ENCODE measurements around the gene PVALEF.

Gene PVALEF

DNA sequence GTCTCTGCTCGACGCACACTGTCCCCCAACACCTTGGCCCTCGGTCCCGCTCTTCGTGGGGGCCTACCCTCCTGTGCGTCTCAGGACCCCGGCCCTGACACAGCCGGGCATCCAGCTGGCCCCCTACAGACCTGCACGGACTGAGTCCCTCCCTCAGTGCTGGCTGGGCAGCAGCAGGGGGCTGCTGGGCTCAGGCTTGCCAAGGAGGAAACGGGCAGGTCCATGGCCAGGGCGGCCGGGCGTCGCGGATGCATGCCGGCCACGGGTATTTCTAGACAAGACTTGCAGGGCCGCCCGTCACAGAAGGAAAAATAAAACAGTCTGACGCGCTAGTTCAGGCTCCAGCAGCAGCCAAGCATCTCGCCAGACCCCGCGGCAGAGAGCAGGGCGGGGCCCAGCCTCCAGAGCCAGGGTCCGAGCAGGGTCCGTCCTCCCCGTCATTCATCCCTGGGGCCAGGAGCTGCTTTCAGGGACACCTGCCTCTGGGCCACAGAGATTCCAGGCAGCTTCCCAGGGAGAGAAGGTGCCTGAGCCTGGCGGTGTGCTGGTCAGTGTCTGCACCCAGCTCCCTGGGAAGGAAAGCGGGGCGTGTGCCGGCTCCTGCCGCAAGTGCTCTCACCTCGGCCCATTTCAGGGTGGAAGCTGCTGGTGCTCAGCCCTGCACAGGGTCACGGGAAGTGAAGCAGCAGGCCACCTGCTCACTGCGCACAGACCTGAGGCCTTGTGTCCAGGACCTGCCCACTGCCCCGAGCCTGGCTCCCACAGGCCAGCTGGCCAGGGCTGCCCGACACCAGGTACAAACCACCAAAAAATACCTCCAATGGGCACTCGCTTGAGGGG lies 7.2 kb upstream of the PVALEF start:
- H3K27me3 ChIP-seq (ENCODE audit: low read depth) = no peaks in the 10 kb centered on the region
- H3K4me1 ChIP-seq = no peaks in the 10 kb centered on the region
- H3K4me3 ChIP-seq = no peak overlapping the region
- in situ Hi-C loops (cut with MboI; ENCODE audit: low sequenced_read_pairs) = no loop called here
- no peaks in the 10 kb centered on the region for H3K9me3 ChIP-seq
- H3K36me3 ChIP-seq (replicated peaks) = no peaks in the 10 kb centered on the region
- no peak for DNase-seq (ENCODE audit: low spot score in 2 of 2)

DNA sequence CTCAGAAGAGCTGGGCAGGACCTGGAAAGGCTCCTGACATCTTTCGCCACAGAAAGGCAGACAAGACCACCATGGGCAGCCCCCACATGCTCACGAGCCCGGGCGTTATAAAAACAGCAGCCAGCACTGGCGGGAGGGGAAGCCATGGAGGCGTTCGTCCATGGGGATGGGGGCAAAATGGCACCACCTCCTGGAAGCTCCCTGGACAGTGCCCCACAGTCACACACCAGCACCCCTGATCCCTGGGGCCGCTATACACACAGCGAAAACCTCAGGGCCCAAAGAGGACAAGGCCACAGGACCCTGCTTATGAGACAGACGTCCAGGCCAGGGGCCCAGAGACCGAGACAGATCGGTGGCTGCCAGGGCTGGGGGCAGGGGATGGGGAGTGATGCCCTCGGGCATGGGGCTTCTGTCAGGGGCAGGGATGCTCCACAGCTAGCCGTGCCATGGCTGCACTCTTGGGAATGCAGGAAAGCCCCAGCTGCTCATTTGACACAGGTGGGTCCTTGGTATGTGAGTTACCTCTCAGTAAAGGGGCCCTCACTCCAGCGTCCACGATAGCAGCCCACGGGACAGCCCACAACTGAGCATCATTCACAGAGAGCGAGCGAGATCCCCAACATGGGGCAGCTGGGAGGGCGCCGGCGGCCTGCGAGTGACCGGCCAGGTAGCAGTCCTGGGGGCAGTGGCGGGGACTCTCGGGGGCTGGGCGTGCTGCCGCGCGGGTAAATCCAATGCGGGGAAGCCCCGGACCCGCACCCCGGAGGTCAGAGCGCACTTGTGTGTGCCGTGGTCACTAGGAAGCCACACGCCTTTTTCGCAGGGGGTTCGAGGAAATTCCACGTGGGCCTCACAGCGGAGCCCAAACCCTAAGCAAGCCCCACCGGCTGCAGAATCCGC lies 6.4 kb upstream of the PVALEF start:
- in situ Hi-C loops (cut with MboI; ENCODE audit: low sequenced_read_pairs) = no loop called here
- Histone ChIP-seq H3K9me3 (no peaks in the 10 kb centered on the region), H3K4me3 (no peak overlapping the region), H3K36me3 (replicated peaks) (no peaks in the 10 kb centered on the region), H3K27me3 (ENCODE audit: low read depth) (no peaks in the 10 kb centered on the region), H3K4me1 (no peaks in the 10 kb centered on the region)
- no peak for DNase-seq (ENCODE audit: low spot score in 2 of 2)

DNA sequence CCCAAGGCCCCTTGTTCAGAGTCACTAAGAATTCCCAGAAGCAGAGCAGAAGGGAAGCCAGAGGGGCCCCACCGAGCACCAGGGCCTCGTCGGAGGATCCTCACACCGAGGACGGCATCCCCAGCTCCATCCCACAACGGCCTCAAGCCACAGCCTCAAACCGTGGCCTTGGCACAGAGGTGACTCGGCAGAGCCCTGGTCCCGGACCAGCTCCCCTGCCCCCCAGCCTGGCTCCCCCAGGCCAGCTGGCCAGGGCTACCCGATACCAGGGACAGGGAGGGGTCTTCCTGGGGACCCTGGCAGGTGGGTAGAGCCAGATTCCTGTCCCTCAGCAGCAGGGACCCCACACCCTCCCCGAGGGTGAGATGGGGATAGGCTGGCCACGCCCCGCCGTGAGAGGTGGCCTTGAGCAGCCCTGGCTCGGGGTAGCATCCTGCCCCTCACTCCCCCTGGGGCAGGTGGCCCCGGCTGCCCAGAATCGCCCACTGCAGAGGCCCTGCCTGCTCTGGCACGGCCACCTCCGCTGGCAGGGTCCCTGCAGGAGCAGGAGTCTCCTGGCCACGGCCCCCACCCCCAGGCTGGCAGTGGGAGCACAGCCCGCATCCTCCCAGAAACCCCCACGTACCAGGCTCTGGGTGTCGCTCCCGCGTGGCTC lies 5.6 kb upstream of the PVALEF start:
- H3K36me3 ChIP-seq (replicated peaks) = no peaks in the 10 kb centered on the region
- H3K9me3 ChIP-seq = no peaks in the 10 kb centered on the region
- in situ Hi-C loops (cut with MboI; ENCODE audit: low sequenced_read_pairs) = no loop called here
- no peak for DNase-seq (ENCODE audit: low spot score in 2 of 2)
- no peaks in the 10 kb centered on the region for H3K27me3 ChIP-seq (ENCODE audit: low read depth)
- no peaks in the 10 kb centered on the region for H3K4me1 ChIP-seq
- no peak overlapping the region for H3K4me3 ChIP-seq

DNA sequence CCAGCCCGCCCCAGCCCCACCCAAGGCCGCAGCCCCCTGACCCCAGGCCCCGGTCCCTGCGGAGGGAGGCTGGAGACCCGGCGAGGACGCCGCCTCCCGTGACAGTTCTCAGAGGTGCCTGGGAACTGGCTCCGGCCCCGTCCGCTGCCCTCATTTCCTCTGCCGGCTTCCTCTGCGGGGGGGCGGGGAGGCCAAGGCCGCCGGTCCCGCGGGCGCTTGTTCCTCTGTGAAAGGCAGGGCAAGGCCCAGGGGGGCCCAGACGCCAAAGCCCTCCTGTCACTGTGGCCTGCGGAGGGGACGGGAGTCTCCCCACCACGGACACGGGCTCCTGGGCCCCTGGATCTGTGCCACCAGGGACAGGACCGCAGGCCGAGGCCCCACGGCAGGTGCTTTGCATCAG lies 5.0 kb upstream of the PVALEF start:
- no peaks in the 10 kb centered on the region for H3K36me3 ChIP-seq (replicated peaks)
- in situ Hi-C loops (cut with MboI; ENCODE audit: low sequenced_read_pairs) = no loop called here

DNA sequence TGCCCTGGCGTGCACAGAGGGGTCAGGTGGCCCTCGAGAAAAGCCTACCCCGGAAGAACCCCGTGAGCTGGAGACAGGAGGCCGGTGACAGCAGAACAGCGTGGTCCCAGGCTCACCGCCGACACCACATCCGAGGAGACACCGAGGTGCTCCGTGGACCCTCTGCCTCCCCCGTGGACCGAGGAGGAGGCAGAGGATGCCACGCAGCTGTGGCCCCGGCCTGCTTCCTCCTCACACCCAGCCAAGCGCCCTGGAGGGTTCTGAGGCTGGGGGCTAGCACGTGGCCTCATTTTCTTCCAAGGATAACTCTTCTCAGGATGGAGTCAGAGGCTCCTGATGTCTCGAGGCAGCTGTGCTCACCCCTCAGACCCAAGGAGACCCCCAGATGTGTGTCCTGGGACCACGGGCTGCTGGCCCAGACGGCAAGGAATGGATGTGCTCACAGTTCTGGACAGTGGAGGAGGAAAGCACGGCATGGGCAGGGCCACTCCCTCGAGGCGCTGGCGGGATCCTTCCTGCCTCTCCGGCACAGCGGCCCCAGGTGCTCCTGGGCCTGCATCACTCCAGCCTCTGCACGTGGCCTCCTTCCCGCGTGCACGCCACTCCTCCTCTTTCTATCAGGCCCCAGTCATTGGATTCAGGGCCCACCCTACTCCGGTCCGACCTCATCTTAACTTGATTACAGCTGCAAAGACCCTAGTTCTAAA lies 4.4 kb upstream of the PVALEF start:
- Histone ChIP-seq H3K4me3 (no peak overlapping the region), H3K36me3 (replicated peaks) (no peaks in the 10 kb centered on the region), H3K9me3 (no peaks in the 10 kb centered on the region), H3K27me3 (ENCODE audit: low read depth) (no peaks in the 10 kb centered on the region), H3K4me1 (peaks cover 3% of the 10 kb centered on the region; the same call in 1 of the 2 replicates)
- in situ Hi-C loops (cut with MboI; ENCODE audit: low sequenced_read_pairs) = no loop called here
- no peak for DNase-seq (ENCODE audit: low spot score in 2 of 2)

More for the DNA sequence above, 5.0 kb upstream of the PVALEF start:
- no peak overlapping the region for H3K4me3 ChIP-seq
- H3K4me1 ChIP-seq = 0 out of 2 replicates have a peak, but pooled peaks cover 3% of the 10 kb centered on the region
- DNase-seq (ENCODE audit: low spot score in 2 of 2) = no peak
- H3K9me3 ChIP-seq = no peaks in the 10 kb centered on the region
- H3K27me3 ChIP-seq (ENCODE audit: low read depth) = no peaks in the 10 kb centered on the region

DNA sequence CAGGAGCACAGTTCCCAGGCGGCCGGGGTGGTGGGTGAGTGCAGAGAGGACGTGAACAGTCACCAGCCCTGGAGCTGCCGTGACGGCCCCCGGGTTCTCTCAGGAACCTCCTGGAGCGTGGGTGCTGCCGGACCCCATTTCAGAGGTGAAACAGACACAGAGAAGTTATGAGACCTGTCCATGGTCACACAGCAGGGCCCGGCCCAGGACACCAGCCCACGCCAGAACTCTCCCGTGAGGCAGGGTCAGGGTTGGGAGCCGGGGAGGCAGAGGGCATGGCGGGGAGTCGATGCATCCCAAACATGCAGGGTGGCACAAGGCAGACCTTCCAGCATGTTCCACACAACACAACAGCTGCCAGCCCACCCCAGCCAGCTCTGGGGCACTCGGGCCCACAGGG lies 3.8 kb upstream of the PVALEF start:
- in situ Hi-C loops (cut with MboI; ENCODE audit: low sequenced_read_pairs) = no loop called here
- Histone ChIP-seq H3K4me1 (peaks cover 3% of the 10 kb centered on the region; the same call in 1 of the 2 replicates), H3K36me3 (replicated peaks) (no peaks in the 10 kb centered on the region), H3K4me3 (no peak overlapping the region), H3K27me3 (ENCODE audit: low read depth) (no peaks in the 10 kb centered on the region), H3K9me3 (no peaks in the 10 kb centered on the region)
- no peak for DNase-seq (ENCODE audit: low spot score in 2 of 2)

DNA sequence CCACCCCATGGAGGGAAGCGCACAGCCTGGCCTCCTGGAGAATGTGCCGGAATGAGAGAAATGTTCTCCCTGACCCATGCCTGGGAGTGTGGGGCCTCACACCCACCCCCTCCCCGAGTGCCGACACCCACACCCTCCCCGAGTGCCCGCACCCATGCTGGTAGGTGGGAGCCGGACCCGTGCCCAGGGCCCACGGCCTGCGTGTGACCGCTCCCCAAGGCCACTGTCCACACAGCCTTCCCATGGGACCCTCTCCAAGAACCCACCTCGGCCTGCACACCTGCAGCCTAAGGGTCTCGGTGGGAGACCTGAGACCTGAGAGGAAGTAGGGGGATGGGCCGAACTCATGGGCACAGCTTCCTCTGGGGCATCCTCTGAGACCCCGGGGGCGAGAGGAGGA lies 3.3 kb upstream of the PVALEF start:
- Histone ChIP-seq H3K4me3 (no peak overlapping the region), H3K36me3 (replicated peaks) (no peaks in the 10 kb centered on the region), H3K27me3 (ENCODE audit: low read depth) (no peaks in the 10 kb centered on the region), H3K4me1 (peaks cover 5% of the 10 kb centered on the region; the same call in 1 of the 2 replicates), H3K9me3 (no peaks in the 10 kb centered on the region)
- no peak for DNase-seq (ENCODE audit: low spot score in 2 of 2)
- in situ Hi-C loops (cut with MboI; ENCODE audit: low sequenced_read_pairs) = no loop called here

DNA sequence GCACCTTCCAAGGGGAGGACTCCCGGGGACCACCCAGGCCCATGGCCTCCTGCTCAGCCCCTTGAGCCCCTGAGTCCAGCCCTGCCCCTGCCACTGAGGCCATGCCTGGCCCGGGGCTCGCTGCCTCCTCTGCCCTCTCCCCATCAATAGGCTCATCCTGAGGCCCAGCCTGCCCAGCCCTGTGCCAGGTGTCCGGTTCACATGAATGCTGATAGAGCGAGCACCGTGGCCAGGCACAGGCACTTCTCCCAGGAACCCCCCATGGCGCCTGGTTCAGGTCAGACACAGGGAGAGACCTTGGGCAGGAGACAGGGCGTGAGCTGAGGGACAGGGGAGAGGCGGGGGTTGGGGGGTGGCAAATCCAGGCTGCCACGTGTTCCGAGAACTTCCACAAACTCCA lies 2.8 kb upstream of the PVALEF start:
- Histone ChIP-seq H3K4me1 (peaks cover 5% of the 10 kb centered on the region; the same call in 1 of the 2 replicates), H3K9me3 (no peaks in the 10 kb centered on the region), H3K36me3 (replicated peaks) (no peaks in the 10 kb centered on the region), H3K4me3 (no peak overlapping the region), H3K27me3 (ENCODE audit: low read depth) (no peaks in the 10 kb centered on the region)
- in situ Hi-C loops (cut with MboI; ENCODE audit: low sequenced_read_pairs) = no loop called here
- DNase-seq (ENCODE audit: low spot score in 2 of 2) = no peak

DNA sequence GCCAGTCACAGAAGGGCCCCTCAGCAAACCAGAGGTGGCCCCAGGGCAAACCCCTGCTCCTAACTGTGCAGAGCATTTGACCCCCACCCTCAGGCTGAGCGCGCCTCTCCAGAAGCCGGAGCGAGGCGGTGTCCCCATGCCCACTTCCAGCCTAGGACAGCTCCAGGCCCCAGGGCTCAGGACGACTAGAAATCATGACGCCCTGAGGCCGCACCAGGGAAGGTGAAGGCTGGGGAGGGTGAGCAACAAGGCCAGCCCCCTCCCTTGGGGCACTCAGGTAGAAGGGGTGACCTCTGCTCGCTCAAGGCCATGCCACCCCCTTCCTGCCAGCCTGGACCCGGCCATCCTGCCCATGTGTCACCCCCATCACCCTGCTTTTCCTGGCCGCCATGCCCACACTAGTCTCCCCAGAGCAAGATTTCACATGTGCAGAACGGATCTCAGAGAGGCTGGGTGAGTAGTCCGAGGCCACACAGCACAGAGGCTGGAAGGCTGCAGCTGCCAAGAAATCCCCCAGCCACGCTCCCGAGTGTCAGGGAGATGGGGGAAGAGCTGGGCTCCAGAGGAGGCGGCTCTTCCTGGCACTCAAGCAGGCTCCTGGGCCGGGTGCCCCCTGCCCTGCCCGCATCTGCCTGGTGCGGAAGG lies 2.1 kb upstream of the PVALEF start:
- Histone ChIP-seq H3K4me3 (no peak overlapping the region), H3K4me1 (peaks cover 5% of the 10 kb centered on the region; the same call in 1 of the 2 replicates), H3K36me3 (replicated peaks) (no peaks in the 10 kb centered on the region), H3K9me3 (no peaks in the 10 kb centered on the region), H3K27me3 (ENCODE audit: low read depth) (no peaks in the 10 kb centered on the region)
- no peak for DNase-seq (ENCODE audit: low spot score in 2 of 2)
- in situ Hi-C loops (cut with MboI; ENCODE audit: low sequenced_read_pairs) = no loop called here

DNA sequence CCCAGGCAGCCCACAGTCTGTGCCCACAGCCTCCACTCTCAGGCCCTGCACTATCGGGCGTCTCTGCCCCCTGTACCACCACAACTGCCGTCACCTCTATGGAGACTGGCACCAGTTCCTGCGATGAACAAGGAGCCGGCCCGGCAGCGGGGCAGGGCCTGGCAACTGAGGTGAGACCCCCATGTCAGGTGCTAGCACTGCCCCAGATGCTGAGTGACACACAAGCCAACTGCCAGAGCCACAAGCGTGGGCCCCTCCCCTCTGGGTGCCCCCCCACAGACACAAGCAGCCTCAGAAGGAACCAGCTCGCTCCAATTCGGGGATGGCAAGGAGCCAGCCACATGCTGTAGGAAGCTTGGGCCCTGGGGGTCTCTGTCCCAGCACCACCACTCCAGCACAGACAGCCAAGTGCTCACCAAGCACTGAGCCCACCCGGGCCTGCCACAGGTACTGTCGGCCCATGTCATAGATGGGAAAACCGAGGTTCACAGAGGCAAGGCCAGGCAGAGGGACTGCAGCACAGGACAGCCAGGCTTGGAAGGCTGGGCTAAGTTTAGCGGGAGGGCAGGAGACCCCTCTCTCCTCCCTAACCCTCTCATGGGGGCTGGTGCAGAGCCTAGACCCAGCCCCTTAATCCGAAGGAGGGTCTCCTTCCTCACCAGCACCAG lies 1.5 kb upstream of the PVALEF start:
- peaks cover 5% of the 10 kb centered on the region; the same call in 1 of the 2 replicates for H3K4me1 ChIP-seq
- H3K4me3 ChIP-seq = no peak overlapping the region
- no peaks in the 10 kb centered on the region for H3K27me3 ChIP-seq (ENCODE audit: low read depth)
- no peaks in the 10 kb centered on the region for H3K9me3 ChIP-seq
- DNase-seq (ENCODE audit: low spot score in 2 of 2) = no peak
- in situ Hi-C loops (cut with MboI; ENCODE audit: low sequenced_read_pairs) = no loop called here
- H3K36me3 ChIP-seq (replicated peaks) = no peaks in the 10 kb centered on the region

DNA sequence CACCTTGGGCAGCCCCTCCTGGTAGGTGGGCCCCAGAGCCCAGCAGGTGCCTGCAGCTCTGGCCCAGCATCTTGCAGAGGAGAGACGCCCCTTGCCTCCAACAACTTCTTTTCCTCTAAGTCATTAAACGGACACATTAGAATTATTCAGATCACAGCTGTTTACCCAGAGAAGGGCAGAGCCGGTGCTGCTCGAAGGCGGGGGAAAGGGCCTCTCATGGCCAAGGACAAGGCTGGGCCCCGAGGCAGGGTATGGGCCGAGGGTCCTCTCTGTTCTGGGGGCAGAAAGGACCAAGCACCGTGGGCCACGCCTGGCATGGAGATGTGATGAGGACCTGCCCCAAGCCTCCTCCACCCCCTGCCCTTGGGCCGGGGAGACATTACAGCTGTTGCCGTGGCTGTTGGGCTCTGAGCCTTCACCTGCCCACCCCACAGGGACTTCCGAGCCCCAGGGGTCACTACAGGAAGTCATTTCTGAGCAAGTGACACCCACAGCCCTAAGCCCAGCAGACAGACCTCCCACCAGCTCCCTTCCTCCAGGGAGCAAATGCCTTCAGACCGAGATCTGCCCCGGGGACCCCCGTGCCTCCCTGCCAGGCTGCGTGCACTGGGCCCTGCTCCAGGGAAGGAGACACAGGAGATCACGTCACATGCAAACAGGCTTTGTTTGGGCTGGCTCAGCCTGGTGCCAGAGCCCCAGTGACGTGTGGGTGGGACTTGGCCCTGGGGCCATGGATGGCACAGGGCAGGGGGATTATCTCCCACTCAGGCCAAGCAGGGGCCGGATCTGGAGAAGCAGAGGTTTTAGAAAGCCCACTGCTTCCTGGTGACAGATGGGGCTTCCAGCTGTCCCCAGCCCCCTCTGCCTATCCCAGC lies 699 bp upstream of the PVALEF start:
- no peaks in the 10 kb centered on the region for H3K36me3 ChIP-seq (replicated peaks)
- peak overlapping the region; percentile 50 for H3K4me3 ChIP-seq
- in situ Hi-C loops (cut with MboI; ENCODE audit: low sequenced_read_pairs) = no loop called here
- no peak for DNase-seq (ENCODE audit: low spot score in 2 of 2)
- peaks cover 5% of the 10 kb centered on the region; the same call in 1 of the 2 replicates for H3K4me1 ChIP-seq
- no peaks in the 10 kb centered on the region for H3K27me3 ChIP-seq (ENCODE audit: low read depth)
- H3K9me3 ChIP-seq = no peaks in the 10 kb centered on the region

DNA sequence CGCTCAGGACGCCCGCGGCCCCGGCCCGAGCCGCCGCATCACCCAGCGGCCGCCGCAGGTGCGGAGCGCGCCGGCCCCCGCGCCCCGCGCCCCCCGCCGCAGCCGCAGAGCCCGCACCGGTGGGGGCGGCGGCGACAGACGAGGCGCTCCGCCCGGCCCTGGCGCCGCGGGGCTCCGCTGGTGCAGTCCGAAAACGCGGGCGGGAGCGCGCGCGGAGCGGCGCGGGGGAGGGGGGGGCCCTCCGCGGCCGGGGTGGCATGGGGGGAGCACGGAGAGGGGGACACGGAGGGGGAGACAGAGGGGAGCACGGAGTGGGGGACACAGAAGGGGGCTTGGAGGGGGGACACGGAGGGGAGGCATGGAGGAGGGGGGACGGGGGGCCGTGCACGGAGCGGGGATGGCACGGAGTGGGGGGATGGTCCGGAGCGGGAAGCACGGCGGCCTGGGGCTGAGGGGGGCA lies 756 bp downstream of the PVALEF start, which contains the start of gene AATK:
TSS of gene AATK (minus strand) at position 189 of the 460 bp plus-strand sequence. CDS start 229 bp downstream, outside the sequence.
- peaks cover 5% of the 10 kb centered on the region; the same call in 1 of the 2 replicates for H3K4me1 ChIP-seq
- H3K4me3 ChIP-seq = peak within 1 kb of the TSS; percentile 50
- no peak for DNase-seq (ENCODE audit: low spot score in 2 of 2)
- in situ Hi-C loops (cut with MboI; ENCODE audit: low sequenced_read_pairs) = no loop called here
- H3K27me3 ChIP-seq (ENCODE audit: low read depth) = no peaks in the 10 kb centered on the region
- no peaks in the 10 kb centered on the region for H3K36me3 ChIP-seq (replicated peaks)
- no peaks in the 10 kb centered on the region for H3K9me3 ChIP-seq
